H9 (cell line): Measurements from ENCODE around the gene BRSK2. TPM values are rescaled to one million over a fixed set of nuclear protein-coding genes. Genes with fewer than 3 reads are reported as not detected.

ENCODE experiments used
- DNase-seq: peaks from one replicate; pipeline ENCODE4 v3.0.0-alpha.2; 2017
- H2AFZ ChIP-seq: one replicate; pipeline ENCODE4 v1.6.1; 2013; ENCODE audit warnings: mild to moderate bottlenecking, low read length, control low read depth, moderate library complexity
- H2AK5ac ChIP-seq: 2 replicates; pipeline ENCODE4 v1.6.1; 2013; ENCODE audit warnings: low read length, control low read depth, mixed read lengths; ENCODE audit not compliant: insufficient read length
- H2BK120ac ChIP-seq: one replicate; pipeline ENCODE4 v1.6.1; 2013; ENCODE audit warnings: low read depth, mild to moderate bottlenecking, low read length, control low read depth, inconsistent platforms; ENCODE audit not compliant: poor library complexity, severe bottlenecking
- H2BK12ac ChIP-seq: 2 replicates; pipeline ENCODE4 v1.6.1; 2013; ENCODE audit warnings: low read length, control low read depth, mixed read lengths, low read depth; ENCODE audit not compliant: insufficient read length
- H2BK15ac ChIP-seq: 2 replicates; pipeline ENCODE4 v1.6.1; 2013; ENCODE audit warnings: low read depth, low read length, control low read depth
- H2BK20ac ChIP-seq: one replicate; pipeline ENCODE4 v1.6.1; 2013; ENCODE audit warnings: low read depth, mild to moderate bottlenecking, low read length, control low read depth, inconsistent platforms; ENCODE audit not compliant: poor library complexity, severe bottlenecking
- H2BK5ac ChIP-seq: 2 replicates; pipeline ENCODE4 v1.6.1; 2013; ENCODE audit warnings: low read length, control low read depth, mixed read lengths; ENCODE audit not compliant: insufficient read length
- H3K14ac ChIP-seq: 2 replicates; pipeline ENCODE4 v1.6.1; 2013; ENCODE audit warnings: low read length, control low read depth; ENCODE audit not compliant: insufficient read depth
- H3K18ac ChIP-seq: 2 replicates; pipeline ENCODE4 v1.6.1; 2013; ENCODE audit warnings: low read depth, mild to moderate bottlenecking, mixed read lengths, low read length, control low read depth; ENCODE audit not compliant: insufficient read length
- H3K23ac ChIP-seq: 2 replicates; pipeline ENCODE4 v1.6.1; 2013; ENCODE audit warnings: low read length, control low read depth, mixed read lengths, low read depth; ENCODE audit not compliant: insufficient read length
- H3K23me2 ChIP-seq: 2 replicates; pipeline ENCODE4 v1.6.1; 2013; ENCODE audit warnings: low read depth, mild to moderate bottlenecking, mixed read lengths, low read length, control low read depth; ENCODE audit not compliant: insufficient read length, poor library complexity, severe bottlenecking
- H3K27ac ChIP-seq: 2 replicates; pipeline ENCODE4 v1.5.1; 2013; ENCODE audit warnings: low read length, control low read depth, mixed read lengths, low read depth; ENCODE audit not compliant: insufficient read length
- H3K27me3 ChIP-seq: 2 replicates; pipeline ENCODE4 v1.6.1; 2013; ENCODE audit warnings: low read length, control low read depth, inconsistent platforms; ENCODE audit not compliant: insufficient read depth
- H3K4ac ChIP-seq: 2 replicates; pipeline ENCODE4 v1.6.1; 2013; ENCODE audit warnings: low read depth, mild to moderate bottlenecking, control low read depth, inconsistent platforms, low read length, moderate library complexity
- H3K4me1 ChIP-seq: 2 replicates; pipeline ENCODE4 v1.6.1; 2013; ENCODE audit warnings: low read length, control low read depth, inconsistent platforms; ENCODE audit not compliant: insufficient read depth
- H3K4me2 ChIP-seq: 2 replicates; pipeline ENCODE4 v1.6.1; 2013; ENCODE audit warnings: low read length, control low read depth, mixed read lengths; ENCODE audit not compliant: insufficient read length, insufficient read depth
- H3K56ac ChIP-seq: 2 replicates; pipeline ENCODE4 v1.6.1; 2013; ENCODE audit warnings: low read depth, mild to moderate bottlenecking, mixed read lengths, low read length, control low read depth; ENCODE audit not compliant: insufficient read length
- H3K79me1 ChIP-seq: 2 replicates; pipeline ENCODE4 v1.6.1; 2013; ENCODE audit warnings: low read depth, mild to moderate bottlenecking, moderate library complexity, low read length, control low read depth, inconsistent platforms; ENCODE audit not compliant: insufficient read depth, poor library complexity, severe bottlenecking
- H3K79me2 ChIP-seq: 2 replicates; pipeline ENCODE4 v1.6.1; 2013; ENCODE audit warnings: low read length, control low read depth, inconsistent platforms; ENCODE audit not compliant: insufficient read depth
- H3K9ac ChIP-seq: 2 replicates; pipeline ENCODE4 v1.6.1; 2013; ENCODE audit warnings: low read length, control low read depth, mixed read lengths; ENCODE audit not compliant: insufficient read length; ENCODE audit errors: extremely low read depth
- H3K9me3 ChIP-seq: one replicate; pipeline ENCODE4 v1.6.1; 2013; ENCODE audit warnings: low read depth, low read length, inconsistent platforms; ENCODE audit not compliant: control insufficient read depth
- H3T11ph ChIP-seq: one replicate; pipeline ENCODE4 v1.6.1; 2013; ENCODE audit warnings: mild to moderate bottlenecking, low read length, control low read depth, inconsistent platforms
- H4K20me1 ChIP-seq: one replicate; pipeline ENCODE4 v1.6.1; 2013; ENCODE audit not compliant: control insufficient read depth, insufficient read length, insufficient read depth
- H4K5ac ChIP-seq: 2 replicates; pipeline ENCODE4 v1.6.1; 2013; ENCODE audit warnings: low read depth, mild to moderate bottlenecking, mixed read lengths, low read length, control low read depth; ENCODE audit not compliant: insufficient read length
- H4K8ac ChIP-seq: replicated peaks from 2 replicates; pipeline ENCODE4 v1.6.1; 2013; ENCODE audit warnings: low read length, control low read depth, mixed read lengths, low read depth; ENCODE audit not compliant: insufficient read length
- H4K91ac ChIP-seq: 2 replicates; pipeline ENCODE4 v1.6.1; 2013; ENCODE audit warnings: low read depth, mild to moderate bottlenecking, moderate library complexity, mixed read lengths, low read length, control low read depth; ENCODE audit not compliant: insufficient read length
- H3K27ac Mint-ChIP-seq, 3 experiments: 2 replicates in 2 of 3; 3 replicates in 1 of 3; pipeline ENCODE4 v1.8.0; 2020 to 2021; ENCODE audit warnings: mixed read lengths in 3 of 3, mild to moderate bottlenecking in 1 of 3, moderate library complexity in 1 of 3
- H3K27me3 Mint-ChIP-seq: 2 replicates; pipeline ENCODE4 v1.8.0; 2021; ENCODE audit warnings: low read depth, mild to moderate bottlenecking, moderate library complexity, mixed read lengths
- H3K36me3 Mint-ChIP-seq, 3 experiments: 2 replicates in 2 of 3; 3 replicates in 1 of 3; pipeline ENCODE4 v1.8.0; 2020 to 2021; ENCODE audit warnings: low read depth in 3 of 3, mixed read lengths in 3 of 3; ENCODE audit not compliant: insufficient read depth in 1 of 3
- H3K4me1 Mint-ChIP-seq, 2 experiments: 2 replicates each; pipeline ENCODE4 v1.8.0; 2020; ENCODE audit warnings: mixed read lengths in 2 of 2
- H3K4me3 Mint-ChIP-seq, 2 experiments: 2 replicates in 1 of 2; 3 replicates in 1 of 2; pipeline ENCODE4 v1.8.0; 2020 to 2021; ENCODE audit warnings: mild to moderate bottlenecking in 2 of 2, mixed read lengths in 2 of 2, moderate library complexity in 1 of 2
- H3K9me3 Mint-ChIP-seq, 2 experiments: 2 replicates in 1 of 2; 3 replicates in 1 of 2; pipeline ENCODE4 v1.8.0; 2020; ENCODE audit warnings: mild to moderate bottlenecking in 2 of 2, mixed read lengths in 2 of 2, moderate library complexity in 1 of 2
- WGBS: extraction: QIAGEN DNeasy Blood & Tissue Kit; methylation state at CpG from one replicate; pipeline ENCODE4 v1.1.7; 2013; ENCODE audit warnings: missing lambda C conversion rate, low lambda C conversion rate, mixed read lengths; ENCODE audit not compliant: insufficient read length; ENCODE audit errors: extremely low coverage; 5-methylcytosine and 5-hydroxymethylcytosine counted together
- total RNA-seq: library from RNA; stranded (reverse); gene quantifications from 2 replicates; pipeline ENCODE4 v1.2.1, GENCODE V29; 2021
- TF ChIP-seq, protein P1 (sequence below): fragments of 200-600 bp; sonication (generic); conservative IDR thresholded peaks from 3 replicates; pipeline ENCODE4 v1.8.0; 2021; ENCODE audit warnings: antibody characterized with exemption, mild to moderate bottlenecking

Gene BRSK2
- total RNA-seq, 1 experiment from 2014 or later, result 28.4 TPM

GRCh38 chr11:1468473-1469066, 78.8 kb downstream of the BRSK2 start:
- no peak overlapping the region for H3K56ac ChIP-seq
- DNase-seq, result no peak
- H2BK20ac ChIP-seq, result no peak overlapping the region
- no peak overlapping the region for H3K4me3 Mint-ChIP-seq
- H3K27me3 Mint-ChIP-seq, result peaks cover 1% of the 10 kb centered on the region
- no peak overlapping the region for H2AK5ac ChIP-seq
- whole genome bisulfite sequencing, result no CpG with 5 or more reads among the region's 19 CpGs
- peaks cover 0 to 3% of the 10 kb centered on the region in 2 experiments; a peak in 1 of 4 replicates for H3K4me1 Mint-ChIP-seq
- no peaks in the 10 kb centered on the region for H3K9me3 Mint-ChIP-seq
- H2AFZ ChIP-seq, result no peak overlapping the region
- no peak overlapping the region for H3K9ac ChIP-seq
- H3K23ac ChIP-seq, result no peak overlapping the region
- no peak overlapping the region for H3K27ac ChIP-seq
- H3K14ac ChIP-seq, result no peak overlapping the region
- H2BK15ac ChIP-seq, result no peak overlapping the region
- no peaks in the 10 kb centered on the region for H3K79me1 ChIP-seq
- H3K27ac Mint-ChIP-seq, result no peak overlapping the region
- H3K79me2 ChIP-seq, result no peaks in the 10 kb centered on the region
- no peak overlapping the region for H3K18ac ChIP-seq
- H4K8ac ChIP-seq, result no peak overlapping the region
- H4K5ac ChIP-seq, result no peak overlapping the region
- H3K4ac ChIP-seq, result no peak overlapping the region
- no peak overlapping the region for H2BK120ac ChIP-seq
- H3T11ph ChIP-seq, result no peak overlapping the region
- no peaks in the 10 kb centered on the region for H3K27me3 ChIP-seq
- H2BK12ac ChIP-seq, result no peak overlapping the region
- no peaks in the 10 kb centered on the region for H4K20me1 ChIP-seq
- H3K4me1 ChIP-seq, result no peaks in the 10 kb centered on the region
- no peaks in the 10 kb centered on the region; a peak in 1 of 7 replicates for H3K36me3 Mint-ChIP-seq
- H4K91ac ChIP-seq, result no peak overlapping the region
- no peak overlapping the region for H2BK5ac ChIP-seq
- H3K9me3 ChIP-seq, result no peaks in the 10 kb centered on the region
- TF ChIP-seq, protein P1, sequence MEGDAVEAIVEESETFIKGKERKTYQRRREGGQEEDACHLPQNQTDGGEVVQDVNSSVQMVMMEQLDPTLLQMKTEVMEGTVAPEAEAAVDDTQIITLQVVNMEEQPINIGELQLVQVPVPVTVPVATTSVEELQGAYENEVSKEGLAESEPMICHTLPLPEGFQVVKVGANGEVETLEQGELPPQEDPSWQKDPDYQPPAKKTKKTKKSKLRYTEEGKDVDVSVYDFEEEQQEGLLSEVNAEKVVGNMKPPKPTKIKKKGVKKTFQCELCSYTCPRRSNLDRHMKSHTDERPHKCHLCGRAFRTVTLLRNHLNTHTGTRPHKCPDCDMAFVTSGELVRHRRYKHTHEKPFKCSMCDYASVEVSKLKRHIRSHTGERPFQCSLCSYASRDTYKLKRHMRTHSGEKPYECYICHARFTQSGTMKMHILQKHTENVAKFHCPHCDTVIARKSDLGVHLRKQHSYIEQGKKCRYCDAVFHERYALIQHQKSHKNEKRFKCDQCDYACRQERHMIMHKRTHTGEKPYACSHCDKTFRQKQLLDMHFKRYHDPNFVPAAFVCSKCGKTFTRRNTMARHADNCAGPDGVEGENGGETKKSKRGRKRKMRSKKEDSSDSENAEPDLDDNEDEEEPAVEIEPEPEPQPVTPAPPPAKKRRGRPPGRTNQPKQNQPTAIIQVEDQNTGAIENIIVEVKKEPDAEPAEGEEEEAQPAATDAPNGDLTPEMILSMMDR, result no peak
- no peak overlapping the region for H3K4me2 ChIP-seq
- no peaks in the 10 kb centered on the region for H3K23me2 ChIP-seq
